Neuronal stem cell (in vitro differentiated cells): ENCODE measurements around the gene HEATR9.
A peak's percentile ranks its signal among the peaks of the same experiment; 100 is the strongest.

Source experiments
- DNase-seq: peaks from one replicate; pipeline ENCODE4 v3.0.0-alpha.2; 2013; ENCODE audit warnings: low spot score
- H2AFZ ChIP-seq: one replicate; pipeline ENCODE4 v1.6.1; 2013; ENCODE audit warnings: mild to moderate bottlenecking, low read length, inconsistent platforms
- H2AK5ac ChIP-seq: 2 replicates; pipeline ENCODE4 v1.6.1; 2013; ENCODE audit warnings: low read depth, mild to moderate bottlenecking, inconsistent platforms, low read length, moderate library complexity, mixed read lengths
- H2BK120ac ChIP-seq: 2 replicates; pipeline ENCODE4 v1.6.1; 2013; ENCODE audit warnings: low read depth, mild to moderate bottlenecking, inconsistent platforms, low read length, moderate library complexity, mixed read lengths
- H2BK12ac ChIP-seq: one replicate; pipeline ENCODE4 v1.6.1; 2013; ENCODE audit warnings: low read length, inconsistent platforms
- H2BK15ac ChIP-seq: 2 replicates; pipeline ENCODE4 v1.6.1; 2013; ENCODE audit warnings: mild to moderate bottlenecking, low read length, inconsistent platforms, mixed read lengths
- H2BK5ac ChIP-seq: one replicate; pipeline ENCODE4 v1.6.1; 2013; ENCODE audit warnings: inconsistent platforms, mild to moderate bottlenecking, low read length, moderate library complexity
- H3K14ac ChIP-seq: one replicate; pipeline ENCODE4 v1.6.1; 2013; ENCODE audit warnings: low read length, inconsistent platforms
- H3K18ac ChIP-seq: 2 replicates; pipeline ENCODE4 v1.6.1; 2013; ENCODE audit warnings: low read length, inconsistent platforms
- H3K23ac ChIP-seq: 2 replicates; pipeline ENCODE4 v1.6.1; 2013; ENCODE audit warnings: low read depth, mild to moderate bottlenecking, mixed read lengths, low read length, inconsistent platforms; ENCODE audit not compliant: poor library complexity
- H3K27ac ChIP-seq: replicated peaks from 3 replicates; pipeline ENCODE4 v1.5.1; 2013; ENCODE audit warnings: low read length, inconsistent platforms
- H3K27me3 ChIP-seq, 3 experiments: 2 replicates each; pipeline ENCODE4 v1.6.1; 2013; ENCODE audit warnings: low read length in 3 of 3, mild to moderate bottlenecking in 2 of 3, inconsistent platforms in 1 of 3, low read depth in 1 of 3, mixed read lengths in 1 of 3, moderate library complexity in 1 of 3; ENCODE audit not compliant: control insufficient read depth in 3 of 3, insufficient read depth in 3 of 3
- H3K36me3 ChIP-seq, 2 donors: replicated peaks in 1 of 2; 2 replicates each; pipeline ENCODE4 v1.6.1; 2013; ENCODE audit warnings: low read length in 2 of 2; ENCODE audit not compliant: control insufficient read depth in 2 of 2, insufficient read depth in 2 of 2
- H3K4ac ChIP-seq: 2 replicates; pipeline ENCODE4 v1.6.1; 2013; ENCODE audit warnings: inconsistent platforms, mild to moderate bottlenecking, low read length, moderate library complexity
- H3K4me1 ChIP-seq, 2 donors: 1 replicate in 1 of 2; 2 replicates in 1 of 2; pipeline ENCODE4 v1.6.1; 2013; ENCODE audit warnings: low read length in 2 of 2, low read depth in 1 of 2; ENCODE audit not compliant: control insufficient read depth in 2 of 2, insufficient read depth in 1 of 2
- H3K4me2 ChIP-seq: one replicate; pipeline ENCODE4 v1.6.1; 2013; ENCODE audit warnings: mild to moderate bottlenecking, low read length, inconsistent platforms; ENCODE audit not compliant: insufficient read depth, poor library complexity, severe bottlenecking
- H3K4me3 ChIP-seq, 2 donors: 2 replicates each; pipeline ENCODE4 v1.5.1; 2013; ENCODE audit warnings: low read length in 2 of 2, mild to moderate bottlenecking in 2 of 2, inconsistent platforms in 1 of 2, moderate library complexity in 1 of 2
- H3K79me1 ChIP-seq: one replicate; pipeline ENCODE4 v1.6.1; 2013; ENCODE audit warnings: low read depth, mild to moderate bottlenecking, inconsistent platforms, low read length, moderate library complexity
- H3K9ac ChIP-seq: one replicate; pipeline ENCODE4 v1.6.1; 2013; ENCODE audit warnings: mild to moderate bottlenecking, low read depth, low read length, inconsistent platforms; ENCODE audit not compliant: poor library complexity
- H3K9me3 ChIP-seq, 2 donors: replicated peaks in 1 of 2; 2 replicates each; pipeline versions ENCODE3 to v1.6.1; 2013; ENCODE audit warnings: low read length in 2 of 2, mild to moderate bottlenecking in 2 of 2, inconsistent platforms in 1 of 2, low read depth in 1 of 2, mixed read lengths in 1 of 2, moderate library complexity in 1 of 2; ENCODE audit not compliant: control insufficient read depth in 2 of 2, insufficient read depth in 1 of 2
- H4K8ac ChIP-seq: one replicate; pipeline ENCODE4 v1.6.1; 2013; ENCODE audit warnings: low read depth, mild to moderate bottlenecking, inconsistent platforms, low read length, moderate library complexity
- H4K91ac ChIP-seq: one replicate; pipeline ENCODE4 v1.6.1; 2013; ENCODE audit warnings: low read length, low read depth, mild to moderate bottlenecking, inconsistent platforms; ENCODE audit not compliant: poor library complexity
- WGBS, 2 donors: extraction: QIAGEN DNeasy Blood & Tissue Kit; methylation state at CpG; one replicate each; pipeline ENCODE4 v1.1.7; 2013; ENCODE audit warnings: missing lambda C conversion rate in 2 of 2, mixed read lengths in 1 of 2; ENCODE audit not compliant: insufficient read length in 2 of 2, insufficient replicate concordance in 1 of 2; ENCODE audit errors: extremely low coverage in 2 of 2; 5-methylcytosine and 5-hydroxymethylcytosine counted together

HEATR9 gene

DNA sequence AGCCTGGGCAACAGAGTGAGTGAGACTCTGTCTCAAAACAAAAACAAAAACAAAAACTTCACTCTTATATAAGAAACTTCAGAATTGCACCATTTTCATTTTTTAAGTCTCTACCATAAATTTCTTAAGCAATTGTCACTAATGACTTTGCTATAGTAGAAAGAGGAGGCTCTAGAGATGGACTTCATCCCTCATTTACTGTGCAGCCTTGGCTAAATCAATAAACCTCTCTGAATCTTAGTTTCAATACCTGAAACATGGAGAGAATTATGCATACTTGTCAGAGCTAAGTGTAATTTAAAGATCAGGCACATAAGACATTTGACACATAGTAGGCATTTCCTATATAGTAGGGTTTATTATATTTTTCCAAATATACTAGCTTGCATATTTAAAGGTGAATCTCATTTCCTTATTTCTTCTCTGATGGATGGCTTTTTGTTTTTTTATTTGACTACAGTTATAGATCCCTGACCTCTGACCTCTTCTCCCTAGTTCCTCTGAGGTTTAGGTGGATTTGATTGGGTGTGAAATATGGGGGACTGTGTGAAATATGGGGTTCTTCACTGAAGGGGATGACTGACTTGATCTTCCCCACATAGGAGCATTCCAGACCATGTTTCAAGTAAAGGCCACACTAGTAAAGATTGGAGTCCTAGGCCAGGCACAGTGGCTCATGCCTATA, 8.8 kb upstream of the HEATR9 start:
- Histone ChIP-seq H3K36me3 (no peaks in the 10 kb centered on the region), H3K9ac (no peak overlapping the region), H3K27me3 (no peaks in the 10 kb centered on the region), H3K27ac (no peak overlapping the region), H3K4me3 (no peak overlapping the region), H4K8ac (no peak overlapping the region), H3K23ac (no peak overlapping the region), H3K14ac (no peak overlapping the region), H3K4me1 (peaks cover 1 to 4% of the 10 kb centered on the region in 2 donors), H3K79me1 (no peaks in the 10 kb centered on the region), H2AFZ (no peak overlapping the region), H3K4me2 (no peak overlapping the region), H3K9me3 (no peaks in the 10 kb centered on the region), H2BK120ac (no peak overlapping the region), H2BK15ac (no peak overlapping the region), H2BK5ac (no peak overlapping the region), H3K18ac (no peak overlapping the region), H4K91ac (no peak overlapping the region), H3K4ac (no peak overlapping the region), H2BK12ac (no peak overlapping the region), H2AK5ac (no peak overlapping the region)
- DNase-seq: no peak

DNA sequence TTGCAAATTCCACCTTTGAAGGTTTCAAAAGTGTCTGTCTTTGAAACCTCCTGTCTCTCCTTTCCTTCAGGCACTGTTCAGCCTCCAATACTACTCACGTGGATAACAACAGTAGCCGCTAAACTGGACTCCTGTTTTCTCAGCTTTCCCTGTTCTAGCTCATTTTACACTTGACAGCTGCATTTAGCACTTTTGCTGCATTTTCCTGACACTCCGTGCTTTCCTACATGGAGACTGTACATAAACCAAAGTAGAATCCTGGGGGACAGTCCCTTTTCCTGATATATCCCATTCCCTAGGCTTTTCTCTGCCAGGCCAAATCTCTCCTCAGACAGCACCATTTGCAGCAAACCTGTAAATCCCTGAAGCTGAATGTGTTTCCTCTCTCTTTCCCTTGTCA, 7.8 kb upstream of the HEATR9 start:
- no peak overlapping the region for H3K4me2 ChIP-seq
- H3K4me3 ChIP-seq: no peak overlapping the region
- no peak overlapping the region for H3K27ac ChIP-seq
- H3K14ac ChIP-seq: no peak overlapping the region
- H3K27me3 ChIP-seq: no peaks in the 10 kb centered on the region
- no peak overlapping the region for H2BK5ac ChIP-seq
- no peak overlapping the region for H2BK12ac ChIP-seq
- peaks cover 1 to 4% of the 10 kb centered on the region in 2 donors for H3K4me1 ChIP-seq
- no peaks in the 10 kb centered on the region for H3K79me1 ChIP-seq
- DNase-seq: no peak
- no peak overlapping the region for H4K91ac ChIP-seq
- no peak overlapping the region for H2AK5ac ChIP-seq
- no peak overlapping the region for H2BK15ac ChIP-seq
- no peaks in the 10 kb centered on the region for H3K9me3 ChIP-seq
- H3K18ac ChIP-seq: no peak overlapping the region
- H4K8ac ChIP-seq: no peak overlapping the region
- no CpG with 5 or more reads among the region's 3 CpGs for WGBS, 2 donors
- H3K9ac ChIP-seq: no peak overlapping the region
- no peak overlapping the region for H3K4ac ChIP-seq
- no peaks in the 10 kb centered on the region for H3K36me3 ChIP-seq
- H2BK120ac ChIP-seq: no peak overlapping the region
- H2AFZ ChIP-seq: no peak overlapping the region
- no peak overlapping the region for H3K23ac ChIP-seq

DNA sequence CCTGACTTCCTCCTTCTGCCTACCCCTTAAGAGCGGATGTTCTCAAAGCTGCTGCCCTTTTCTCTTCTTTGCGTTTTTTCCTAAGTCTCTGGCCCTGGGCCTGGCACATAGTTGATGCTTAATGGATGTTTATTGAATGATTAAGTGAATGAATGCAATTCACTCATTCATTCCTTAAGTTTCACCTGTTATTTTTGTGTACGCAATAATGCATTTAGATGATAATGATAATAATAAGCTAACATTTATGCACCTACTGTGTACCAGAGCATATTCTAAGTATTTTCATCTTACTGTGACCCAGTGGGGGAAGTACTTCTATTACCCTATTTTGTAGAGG, 7.1 kb upstream of the HEATR9 start:
- no CpG with 5 or more reads among the region's 3 CpGs for WGBS, 2 donors

DNA sequence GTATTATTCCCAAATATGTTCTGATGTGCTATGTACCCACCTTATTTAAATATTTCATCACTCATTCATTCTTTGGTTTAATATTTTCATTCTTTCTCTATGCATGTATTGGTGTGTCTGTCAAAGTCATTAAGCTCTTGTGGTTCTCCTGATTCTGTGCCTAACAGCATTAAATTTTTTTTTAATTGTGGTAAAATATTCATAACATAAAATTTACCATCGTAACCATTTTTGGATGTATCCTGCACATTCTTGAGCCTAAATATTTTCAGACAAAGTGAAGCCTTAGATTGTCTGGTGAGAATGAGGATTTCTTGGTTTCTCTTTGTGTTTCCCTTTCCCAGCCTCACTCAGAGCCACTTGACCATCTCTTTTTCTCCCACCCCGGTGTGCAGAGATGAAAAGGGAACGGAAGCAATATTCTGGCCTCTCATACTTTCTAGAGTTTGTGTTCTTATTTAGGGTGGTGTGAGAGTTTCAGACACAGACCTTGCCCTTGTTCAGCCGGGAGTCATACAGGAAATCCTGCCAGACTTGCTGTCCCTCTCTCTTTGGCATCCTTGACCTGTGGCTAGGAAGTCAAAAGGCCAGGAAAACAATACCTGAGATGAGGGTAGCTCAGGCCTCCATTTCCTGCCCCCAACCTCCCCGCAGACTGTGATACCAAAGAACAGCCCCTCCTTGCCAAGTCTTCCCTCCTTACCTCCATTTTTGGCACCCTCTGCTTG, 6.5 kb upstream of the HEATR9 start:
- Histone ChIP-seq H4K8ac (no peak overlapping the region), H2AK5ac (no peak overlapping the region), H2BK120ac (no peak overlapping the region), H3K18ac (no peak overlapping the region), H3K27me3 (no peaks in the 10 kb centered on the region), H3K9me3 (no peaks in the 10 kb centered on the region), H2AFZ (peak overlapping the region; percentile 57), H3K4me1 (peaks cover 1 to 4% of the 10 kb centered on the region in 2 donors), H3K9ac (no peak overlapping the region), H3K36me3 (no peaks in the 10 kb centered on the region), H3K79me1 (no peaks in the 10 kb centered on the region), H2BK15ac (no peak overlapping the region), H3K4me3 (no peak overlapping the region), H3K23ac (no peak overlapping the region), H4K91ac (no peak overlapping the region), H2BK5ac (no peak overlapping the region), H3K27ac (no peak overlapping the region), H3K4me2 (no peak overlapping the region), H3K14ac (no peak overlapping the region), H2BK12ac (no peak overlapping the region), H3K4ac (no peak overlapping the region)
- WGBS, 2 donors: no CpG with 5 or more reads among the region's 5 CpGs
- DNase-seq: no peak

More for the DNA sequence above, 7.1 kb upstream of the HEATR9 start:
- Histone ChIP-seq H3K27me3 (no peaks in the 10 kb centered on the region), H2BK120ac (no peak overlapping the region), H3K9me3 (no peaks in the 10 kb centered on the region), H3K4ac (no peak overlapping the region), H3K14ac (no peak overlapping the region), H3K36me3 (no peaks in the 10 kb centered on the region), H2BK15ac (no peak overlapping the region), H2BK5ac (no peak overlapping the region), H3K23ac (no peak overlapping the region), H2BK12ac (no peak overlapping the region), H2AFZ (peak overlapping the region; percentile 57), H2AK5ac (no peak overlapping the region), H3K79me1 (no peaks in the 10 kb centered on the region), H3K9ac (no peak overlapping the region), H4K91ac (no peak overlapping the region), H3K18ac (no peak overlapping the region), H4K8ac (no peak overlapping the region), H3K4me2 (no peak overlapping the region), H3K4me3 (no peak overlapping the region), H3K27ac (no peak overlapping the region), H3K4me1 (peaks cover 1 to 4% of the 10 kb centered on the region in 2 donors)
- DNase-seq: no peak
